AG04449 (cell line): ENCODE data around the gene HMGB1.

Experiments
- CTCF ChIA-PET: fragments of 350-600 bp; formaldehyde crosslinking; extraction: SDS; loops from one replicate; lab custom pipeline; 2021; ENCODE audit warnings: antibody characterized with exemption; lab: Yijun Ruan, JAX
- POLR2A ChIA-PET: fragments of 400-600, 350-600 bp; formaldehyde crosslinking; extraction: SDS; loops from one replicate; lab custom pipeline; 2020; ENCODE audit warnings: antibody characterized with exemption, inconsistent platforms; lab: Yijun Ruan, JAX
- DNase-seq: peaks from one replicate; pipeline ENCODE4 v3.0.0-alpha.2; 2010; ENCODE audit warnings: low read depth, low spot score
- H3K4me3 ChIP-seq: 2 replicates; pipeline ENCODE4 v1.5.1; 2011; ENCODE audit warnings: low read depth, mild to moderate bottlenecking, control low read depth, low read length
- TF ChIP-seq, protein P1 (sequence below): IDR thresholded peaks from one replicate; pipeline ENCODE4 v1.5.1; 2011; ENCODE audit warnings: mild to moderate bottlenecking, moderate library complexity, low read length, control low read depth, inconsistent platforms; ENCODE audit not compliant: insufficient read depth; ENCODE audit errors: missing control alignments

Gene HMGB1

DNA sequence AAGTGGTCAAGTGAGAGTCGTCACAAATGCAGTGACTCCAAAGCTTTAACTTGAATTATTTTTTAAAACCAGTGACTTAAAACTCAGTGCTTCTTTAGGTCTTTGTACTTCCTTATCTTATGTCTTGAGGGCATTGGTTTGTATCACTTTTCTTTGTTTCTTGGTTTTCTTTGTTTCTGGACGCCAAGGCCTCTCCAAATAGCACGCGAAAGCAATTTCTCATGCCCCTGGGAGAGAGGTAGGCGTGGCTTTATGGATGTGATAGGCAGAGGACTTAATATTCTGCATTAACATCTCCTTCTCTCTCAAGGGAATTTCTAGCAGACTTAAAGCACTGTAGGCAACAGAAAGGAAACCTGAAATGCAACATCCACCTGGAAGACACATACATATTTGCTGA is 22.8 kb downstream of the HMGB1 start:
- H3K4me3 ChIP-seq, result no peak overlapping the region
- DNase-seq, result no peak
- TF ChIP-seq, protein P1, sequence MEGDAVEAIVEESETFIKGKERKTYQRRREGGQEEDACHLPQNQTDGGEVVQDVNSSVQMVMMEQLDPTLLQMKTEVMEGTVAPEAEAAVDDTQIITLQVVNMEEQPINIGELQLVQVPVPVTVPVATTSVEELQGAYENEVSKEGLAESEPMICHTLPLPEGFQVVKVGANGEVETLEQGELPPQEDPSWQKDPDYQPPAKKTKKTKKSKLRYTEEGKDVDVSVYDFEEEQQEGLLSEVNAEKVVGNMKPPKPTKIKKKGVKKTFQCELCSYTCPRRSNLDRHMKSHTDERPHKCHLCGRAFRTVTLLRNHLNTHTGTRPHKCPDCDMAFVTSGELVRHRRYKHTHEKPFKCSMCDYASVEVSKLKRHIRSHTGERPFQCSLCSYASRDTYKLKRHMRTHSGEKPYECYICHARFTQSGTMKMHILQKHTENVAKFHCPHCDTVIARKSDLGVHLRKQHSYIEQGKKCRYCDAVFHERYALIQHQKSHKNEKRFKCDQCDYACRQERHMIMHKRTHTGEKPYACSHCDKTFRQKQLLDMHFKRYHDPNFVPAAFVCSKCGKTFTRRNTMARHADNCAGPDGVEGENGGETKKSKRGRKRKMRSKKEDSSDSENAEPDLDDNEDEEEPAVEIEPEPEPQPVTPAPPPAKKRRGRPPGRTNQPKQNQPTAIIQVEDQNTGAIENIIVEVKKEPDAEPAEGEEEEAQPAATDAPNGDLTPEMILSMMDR, result no peak
- CTCF ChIA-PET, result no interaction called here
- POLR2A ChIA-PET, result no interaction called here

DNA sequence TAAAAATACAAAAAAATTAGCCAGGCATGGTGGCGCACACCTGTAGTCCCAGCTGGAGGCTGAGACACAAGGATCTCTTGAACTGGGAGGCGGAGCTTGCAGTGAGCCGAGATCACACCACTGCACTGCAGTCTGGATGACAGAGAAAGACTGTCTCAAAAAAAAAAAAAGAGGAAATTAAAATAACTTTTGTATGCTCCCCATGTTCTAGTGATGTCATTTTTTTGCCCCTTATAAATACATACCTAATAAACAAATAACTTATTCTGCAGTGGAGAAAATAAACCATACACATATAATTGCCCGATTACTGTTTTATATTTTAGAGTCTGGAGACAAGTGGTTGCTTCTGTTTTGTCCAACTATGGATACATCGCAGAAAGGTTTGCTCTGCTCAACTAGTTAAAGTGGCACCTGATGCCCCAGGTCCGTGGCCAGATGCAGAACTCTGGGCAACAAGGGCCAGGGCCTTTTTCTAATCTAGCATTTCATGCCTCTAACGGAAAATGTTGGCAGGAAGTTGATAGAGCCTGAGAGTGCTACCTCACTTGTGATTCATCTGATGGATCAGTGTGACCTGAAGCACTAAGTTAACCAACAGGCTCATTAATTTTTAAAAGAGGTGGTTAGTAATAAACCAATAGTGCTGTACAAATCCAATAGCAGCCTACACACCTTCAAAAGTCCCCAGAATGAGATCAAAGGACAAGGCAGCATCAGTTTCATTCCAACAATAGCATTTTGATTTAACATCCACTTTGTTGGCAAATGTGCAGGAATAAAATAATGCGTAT is 24.6 kb downstream of the HMGB1 start:
- no peak overlapping the region for H3K4me3 ChIP-seq
- DNase-seq, result no peak
- CTCF ChIA-PET, result no interaction called here
- POLR2A ChIA-PET, result no interaction called here
- TF ChIP-seq, protein P1, result no peak

DNA sequence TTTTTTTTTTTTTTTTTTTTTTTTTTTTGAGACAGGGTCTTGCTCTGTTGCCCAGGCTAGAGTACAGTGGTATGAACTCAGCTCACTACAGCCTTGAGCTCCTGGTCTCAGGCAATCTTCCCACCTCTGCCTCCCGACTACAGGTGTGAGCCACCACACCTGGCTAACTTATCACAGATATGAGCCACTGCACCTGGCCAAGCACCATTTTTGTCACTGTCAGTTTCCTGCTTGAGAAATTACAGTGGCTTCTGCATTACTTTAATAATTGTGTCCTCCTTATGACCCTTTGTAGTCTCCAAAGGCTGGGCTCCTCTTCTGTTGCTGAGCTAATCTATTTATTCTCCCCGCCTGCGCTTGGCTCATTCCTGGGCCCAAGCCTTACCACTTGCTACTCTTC is 27.4 kb downstream of the HMGB1 start:
- H3K4me3 ChIP-seq, result no peak overlapping the region
- TF ChIP-seq, protein P1, result no peak
- POLR2A ChIA-PET, result no interaction called here
- no peak for DNase-seq
- CTCF ChIA-PET, result no interaction called here

DNA sequence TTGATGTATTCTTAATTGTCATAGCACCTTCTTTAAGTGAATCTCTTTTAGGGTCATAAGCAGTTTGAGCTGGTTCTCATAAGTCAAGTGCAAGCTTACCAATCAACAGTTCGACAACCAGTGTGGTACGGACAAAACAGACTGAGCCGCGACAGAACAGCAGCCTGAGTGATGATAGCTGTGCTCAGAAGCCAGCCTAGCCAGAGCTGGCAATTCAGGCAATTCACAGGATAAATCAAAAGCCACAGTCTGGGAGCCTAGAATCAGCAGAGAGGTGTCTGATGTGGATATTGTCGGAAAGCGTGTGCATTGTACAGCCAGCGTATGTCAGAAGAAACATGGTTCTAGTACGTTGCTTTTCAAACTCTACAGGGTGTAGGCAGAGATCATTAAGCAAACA is 28.6 kb downstream of the HMGB1 start:
- TF ChIP-seq, protein P1, result no peak

DNA sequence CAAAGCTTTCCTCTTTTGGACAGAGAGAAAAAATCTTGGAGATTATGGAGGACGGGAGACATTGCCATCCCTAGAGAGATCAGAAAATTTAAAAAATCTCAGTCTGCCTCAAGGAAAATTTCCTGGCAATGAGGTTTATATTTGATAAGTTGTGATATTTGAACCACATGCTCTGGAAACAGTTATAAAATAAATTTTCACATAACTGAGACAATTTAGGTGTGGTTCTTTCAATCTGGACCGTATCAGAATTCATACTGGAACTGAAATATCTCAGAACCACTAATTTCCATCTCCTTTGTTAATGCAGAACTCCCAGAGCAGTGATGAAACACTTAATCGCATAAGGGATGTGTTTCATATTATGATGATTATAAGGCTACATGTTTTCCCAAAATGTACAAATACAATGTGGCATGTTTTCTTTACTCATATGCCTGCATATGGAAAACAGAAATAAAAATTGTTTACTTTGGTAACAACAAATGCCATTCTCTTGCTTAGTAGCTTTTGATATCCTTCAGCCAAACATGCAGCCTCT is 29.8 kb downstream of the HMGB1 start:
- TF ChIP-seq, protein P1, result no peak
- ChIA-PET CTCF (interaction anchor here (1.3 kb wide), 1 partner anchor 18 kb away, joined by 4 read pairs; no protein-coding TSS in a partner anchor), POLR2A (no interaction called here)
- DNase-seq, result no peak
- no peak overlapping the region for H3K4me3 ChIP-seq

More for the DNA sequence above, 28.6 kb downstream of the HMGB1 start:
- ChIA-PET CTCF (interaction anchor here (1.3 kb wide), 2 partner anchors 12 to 16 kb away, joined by 4 to 5 read pairs; no protein-coding TSS in a partner anchor), POLR2A (no interaction called here)
- DNase-seq, result no peak
- H3K4me3 ChIP-seq, result no peak overlapping the region

DNA sequence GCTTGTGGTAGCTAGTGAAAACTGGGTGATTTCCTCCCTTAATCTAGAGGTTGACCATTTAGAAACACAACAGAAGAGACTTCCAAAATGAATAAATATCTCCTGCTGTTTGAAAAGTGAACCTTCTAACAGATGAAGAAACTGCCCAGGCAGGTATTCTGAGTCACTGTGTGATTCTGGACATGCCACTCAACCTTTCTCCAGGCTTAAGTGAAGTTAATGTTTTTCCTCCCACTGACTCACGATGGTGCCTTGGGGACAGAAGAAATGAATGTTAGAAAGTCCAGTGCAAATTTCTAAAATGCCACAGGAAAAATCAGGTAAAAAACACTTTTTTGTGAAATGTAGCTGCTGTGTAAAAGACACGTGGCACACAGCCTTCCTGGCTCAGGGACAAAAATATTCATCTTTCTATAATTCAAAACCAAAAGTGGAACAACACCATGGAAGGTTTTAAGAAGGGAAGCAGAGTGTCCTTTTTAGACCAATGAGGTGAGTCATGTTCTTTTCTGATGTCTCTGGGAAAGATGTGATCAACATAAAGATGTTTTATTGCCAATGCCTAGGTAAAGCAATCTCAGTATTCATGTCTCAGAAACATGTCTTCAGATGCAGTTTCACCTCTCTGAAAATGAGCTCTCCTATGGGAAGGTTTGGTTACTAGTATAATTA is 34.3 kb downstream of the HMGB1 start:
- ChIA-PET POLR2A (no interaction called here), CTCF (interaction anchor here (0.9 to 1.3 kb wide), 3 partner anchors 14 to 301 kb away, joined by 3 read pairs; no protein-coding TSS in a partner anchor)
- DNase-seq, result no peak
- TF ChIP-seq, protein P1, result no peak
- H3K4me3 ChIP-seq, result no peak overlapping the region
